Renal pelvis (tissue), 4 donors: Measurements from ENCODE around the gene ST7. TPM values are rescaled to one million over a fixed set of nuclear protein-coding genes. Genes with fewer than 3 reads are reported as not detected.
A peak's percentile ranks its signal among the peaks of the same experiment; 100 is the strongest.

ENCODE experiments used
- DNase-seq: peaks from one replicate; pipeline ENCODE4 v3.0.0-alpha.2; 2013
- polyA plus RNA-seq, 3 donors: library from polyadenylated mRNA; unstranded; fragments of 120-200 nt; gene quantifications; one replicate each; pipeline ENCODE4 v1.2.1, GENCODE V29; 2013; ENCODE audit not compliant: insufficient read length in 3 of 3

The ST7 gene
- polyA plus RNA-seq, 3 donors, result 26.3 to 29.9 (median 29.3) TPM

DNA sequence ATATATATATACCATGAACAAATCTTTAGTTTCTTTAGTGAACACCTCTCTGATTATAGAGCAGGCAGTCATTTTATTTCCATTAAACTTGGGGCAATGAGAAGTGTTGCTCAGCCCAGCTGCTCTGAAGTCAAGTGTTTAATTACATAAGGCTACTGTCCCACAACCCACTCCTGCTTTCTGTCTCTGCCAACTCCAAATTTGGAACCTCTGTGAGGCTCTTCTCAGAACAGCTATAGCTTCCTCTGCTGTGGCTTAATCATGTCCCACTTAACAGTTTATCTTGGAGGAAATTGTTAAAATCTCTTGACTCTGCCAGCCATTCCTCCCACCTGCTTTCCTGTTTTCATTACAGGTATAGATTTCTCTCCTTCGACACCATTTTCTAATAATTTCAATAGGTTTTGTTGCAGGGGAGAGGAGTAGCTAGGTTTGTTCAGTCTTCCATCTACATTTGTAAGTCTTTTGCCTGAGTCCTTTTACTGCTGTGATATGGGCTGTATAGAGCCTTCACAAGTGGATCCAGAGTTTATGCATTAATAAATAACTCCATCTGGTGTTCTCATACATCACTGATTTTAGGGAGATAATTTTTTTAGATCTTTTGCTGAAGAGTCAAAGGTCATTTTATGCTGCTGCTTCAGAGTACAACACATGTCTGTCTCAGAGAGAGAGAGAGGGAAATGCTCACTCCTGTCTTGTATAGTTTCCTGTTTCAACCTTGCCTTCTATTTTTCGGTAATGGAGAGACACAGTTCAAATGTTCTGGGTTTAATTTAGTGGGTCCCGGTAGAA lies 199.1 kb downstream of the ST7 start:
- no peak for DNase-seq

DNA sequence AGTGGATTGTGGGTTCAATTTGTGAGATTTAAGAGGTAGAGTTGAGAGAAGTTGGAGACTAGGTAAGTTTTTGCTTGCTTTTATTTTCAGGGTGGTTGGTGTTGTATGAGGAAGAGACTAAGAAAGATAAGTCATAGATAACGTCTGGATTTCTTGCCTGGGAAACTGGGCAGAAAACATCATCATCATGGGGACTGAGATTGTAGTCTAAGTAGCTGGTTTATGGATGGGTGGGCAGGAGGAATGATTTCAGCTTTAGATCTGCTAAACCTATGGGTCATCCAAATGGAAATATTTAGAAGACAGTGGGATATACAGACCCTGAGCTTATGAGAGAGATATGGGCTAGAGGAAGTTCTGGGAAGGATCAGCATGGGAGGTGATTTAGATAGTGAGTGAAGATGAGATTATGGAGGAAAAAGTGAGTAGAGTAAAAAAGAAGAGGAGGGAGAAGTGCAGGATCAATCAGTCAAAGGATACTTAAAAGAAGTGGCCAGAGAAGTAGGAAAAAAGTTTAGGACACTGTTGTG lies 199.8 kb downstream of the ST7 start:
- no peak for DNase-seq

DNA sequence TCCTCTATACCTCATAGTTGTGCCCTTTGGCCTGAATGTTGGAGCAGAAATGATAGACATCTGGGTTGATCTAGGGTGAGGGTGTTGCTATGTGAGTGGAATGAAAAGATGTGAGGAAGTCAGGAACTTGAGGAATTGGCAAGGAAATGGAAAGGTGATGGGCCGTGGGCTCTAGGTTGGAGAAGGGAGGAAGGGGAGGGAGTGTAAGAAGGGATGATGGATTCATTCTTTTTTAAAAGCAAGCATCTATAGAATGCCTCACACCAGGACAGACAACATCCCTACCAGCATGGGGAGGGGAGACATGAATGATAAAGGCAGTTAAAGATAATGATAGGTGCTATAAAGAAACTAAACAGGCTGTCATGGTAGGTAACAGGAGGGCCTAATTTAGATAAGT lies 201.4 kb downstream of the ST7 start:
- DNase-seq, result no peak

DNA sequence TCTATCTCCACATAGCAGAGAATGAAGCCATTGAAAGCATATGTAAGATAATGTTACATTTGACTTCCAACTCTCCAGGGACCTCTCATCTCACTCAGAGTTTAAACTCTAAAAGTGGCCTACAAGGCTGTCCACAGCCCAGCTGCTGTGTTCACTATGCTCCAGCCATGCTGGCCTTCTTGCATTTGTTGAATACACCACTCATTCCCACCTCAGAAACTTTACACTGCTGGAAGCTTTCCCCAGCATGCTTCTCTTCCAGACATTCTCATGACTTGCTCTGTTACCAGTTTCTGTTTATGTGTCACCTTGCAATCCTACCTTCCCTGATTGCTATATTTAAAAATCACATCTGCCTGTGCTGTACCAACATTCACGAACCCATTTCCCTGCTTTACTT lies 202.4 kb downstream of the ST7 start:
- DNase-seq, result no peak

DNA sequence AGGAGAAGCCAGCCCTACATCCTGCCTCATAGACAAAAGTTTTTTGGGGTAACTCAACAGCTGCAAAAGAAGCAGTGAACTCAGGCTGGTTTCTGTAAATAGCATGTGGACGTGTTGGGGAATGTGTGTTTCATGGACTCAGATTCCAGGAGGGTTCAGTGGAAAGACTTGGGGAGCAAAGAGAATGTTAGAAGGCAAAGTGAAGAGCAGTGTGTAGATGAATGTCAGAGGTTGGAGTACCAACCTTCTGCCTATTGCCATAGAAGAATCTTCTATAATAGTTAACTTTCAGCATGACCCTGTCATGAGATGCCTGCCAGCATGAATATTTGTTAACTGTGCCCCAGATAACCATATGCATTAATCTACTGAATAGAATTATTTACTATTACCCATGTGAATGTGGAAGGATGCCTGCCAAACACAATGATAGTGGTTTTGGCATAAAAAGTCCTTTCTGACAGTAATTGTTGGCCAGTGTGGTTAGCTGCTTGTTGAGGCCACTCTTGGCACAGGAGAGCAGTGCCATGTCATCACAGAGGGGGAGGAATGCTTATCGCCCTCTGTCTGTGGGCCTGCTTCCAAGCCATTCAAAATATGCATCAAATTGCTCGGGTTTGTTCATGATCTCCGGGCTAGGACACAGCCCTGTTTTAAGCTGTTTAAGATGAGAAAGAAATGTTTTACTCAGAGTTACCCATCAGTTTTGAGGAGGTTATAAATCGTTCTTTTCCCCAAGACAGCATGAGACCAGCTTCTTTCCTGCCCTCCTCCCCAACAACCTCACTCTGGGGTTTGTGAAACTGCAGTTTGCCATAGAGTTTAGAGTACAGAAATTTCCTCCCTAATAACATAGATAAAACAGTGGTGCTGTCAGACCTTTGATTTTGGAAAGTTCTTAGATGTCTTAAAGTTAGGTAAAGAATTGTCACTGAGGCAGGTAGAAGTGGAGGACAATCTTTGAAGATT lies 204.2 kb downstream of the ST7 start:
- DNase-seq, result no peak

DNA sequence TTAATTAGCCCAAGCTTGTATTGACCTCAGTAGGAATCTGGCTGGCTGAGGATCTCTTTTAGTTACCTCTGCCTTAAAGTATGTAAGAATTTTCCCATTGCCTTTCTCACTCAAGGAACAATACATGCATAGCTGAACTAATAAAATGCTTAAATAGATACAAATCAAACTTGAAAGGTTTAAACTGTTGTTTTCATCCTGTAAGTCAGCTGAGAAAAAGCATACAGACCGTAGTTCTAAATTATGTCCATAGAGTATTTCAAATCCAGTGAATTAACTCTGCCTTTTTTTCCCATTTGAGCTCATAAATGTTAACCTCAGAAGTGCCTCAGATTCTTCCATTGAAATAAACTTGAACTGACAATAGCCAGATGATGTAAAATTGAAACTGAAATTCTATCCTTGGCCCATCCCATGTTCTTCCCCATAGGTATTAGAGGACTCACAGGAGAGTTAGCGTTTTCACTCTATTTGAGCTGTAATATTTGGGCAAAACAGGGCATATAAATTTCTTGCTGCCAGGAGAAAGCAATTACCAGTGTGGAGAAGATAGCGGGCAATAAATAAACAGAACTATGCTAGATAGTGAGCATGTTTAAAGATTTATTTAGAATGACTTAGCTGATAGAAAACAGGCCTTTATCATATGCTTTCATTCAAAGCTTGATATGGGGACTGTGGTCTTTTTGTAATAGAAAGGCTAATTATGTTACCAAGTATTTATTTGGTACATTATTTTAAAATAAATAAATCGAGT lies 205.8 kb downstream of the ST7 start:
- DNase-seq, result no peak

DNA sequence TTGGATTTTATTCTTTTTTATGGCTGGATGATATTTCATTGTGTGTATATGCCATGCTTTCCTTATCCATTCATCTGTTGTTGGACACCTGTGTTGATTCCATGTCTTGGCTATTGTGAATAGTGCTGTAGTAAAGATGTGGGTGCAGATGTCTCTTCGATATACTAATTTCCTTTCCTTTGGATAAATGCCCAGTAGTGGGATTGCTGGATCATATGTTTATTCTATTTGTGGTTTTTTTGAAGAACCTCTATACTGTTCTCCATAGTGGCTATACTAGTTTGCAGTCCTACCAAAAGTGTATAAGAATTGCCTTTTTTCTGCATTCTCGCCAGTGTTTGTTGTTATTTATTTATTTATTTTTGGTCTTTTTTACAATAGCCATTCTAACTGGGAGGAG lies 209.8 kb downstream of the ST7 start:
- DNase-seq, result no peak

DNA sequence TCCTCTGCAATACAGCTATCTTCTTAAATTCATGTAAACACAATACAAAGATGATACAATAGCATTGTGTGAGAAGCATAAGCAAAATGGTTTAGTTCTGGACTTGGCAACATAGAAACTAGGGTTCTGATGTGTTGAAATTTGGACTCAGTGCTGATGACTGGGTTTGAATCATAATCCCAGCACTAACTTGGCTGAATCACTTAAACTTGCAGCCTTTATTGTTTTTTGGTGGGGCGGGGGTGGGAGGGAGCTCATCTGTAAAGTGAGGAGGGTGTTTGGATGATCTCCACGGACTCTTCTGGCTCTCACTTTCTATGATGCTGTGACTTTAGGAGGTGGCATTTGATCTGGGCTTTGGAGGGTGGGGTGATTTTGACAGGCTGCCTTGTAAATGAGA lies 211.3 kb downstream of the ST7 start:
- no peak for DNase-seq

DNA sequence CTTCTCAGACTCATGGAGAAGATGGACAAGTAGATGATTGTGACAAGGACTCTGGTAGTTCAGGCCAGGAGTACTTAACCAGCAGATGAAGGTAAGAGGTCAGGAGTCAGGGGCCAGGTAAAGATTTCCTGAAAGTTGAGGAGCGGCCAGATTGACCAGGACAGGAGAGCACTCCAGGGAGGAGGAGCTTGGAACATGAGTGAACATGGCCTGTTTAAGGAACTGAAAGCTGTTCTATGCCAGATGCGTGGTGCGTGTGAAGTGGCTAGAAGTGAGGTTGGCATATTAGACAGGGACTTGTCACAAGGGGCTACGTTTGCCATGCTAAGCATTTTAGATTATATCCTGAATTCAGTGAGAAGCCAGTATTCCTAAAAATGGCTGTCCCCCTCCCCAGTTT lies 212.4 kb downstream of the ST7 start:
- DNase-seq, result no peak

DNA sequence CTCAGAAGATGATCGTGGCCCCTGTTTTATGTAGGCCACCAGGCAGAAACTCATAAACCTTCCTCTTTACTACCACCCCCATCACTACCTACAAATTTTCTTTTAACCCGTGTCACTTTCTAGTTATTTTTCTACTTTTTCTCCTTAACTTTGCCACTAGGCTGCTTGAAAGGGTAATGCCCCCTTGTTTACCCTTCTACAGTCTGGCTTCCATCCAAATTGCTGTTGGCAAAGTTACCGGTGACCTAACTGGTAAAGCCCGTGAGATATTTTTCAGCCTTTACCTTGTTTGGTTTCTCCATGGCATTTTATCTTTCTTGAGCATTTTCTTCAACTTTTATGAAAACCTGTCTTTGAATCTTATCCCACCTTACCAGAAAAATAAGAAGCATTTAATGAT lies 216.6 kb downstream of the ST7 start:
- peak; percentile 22 for DNase-seq

DNA sequence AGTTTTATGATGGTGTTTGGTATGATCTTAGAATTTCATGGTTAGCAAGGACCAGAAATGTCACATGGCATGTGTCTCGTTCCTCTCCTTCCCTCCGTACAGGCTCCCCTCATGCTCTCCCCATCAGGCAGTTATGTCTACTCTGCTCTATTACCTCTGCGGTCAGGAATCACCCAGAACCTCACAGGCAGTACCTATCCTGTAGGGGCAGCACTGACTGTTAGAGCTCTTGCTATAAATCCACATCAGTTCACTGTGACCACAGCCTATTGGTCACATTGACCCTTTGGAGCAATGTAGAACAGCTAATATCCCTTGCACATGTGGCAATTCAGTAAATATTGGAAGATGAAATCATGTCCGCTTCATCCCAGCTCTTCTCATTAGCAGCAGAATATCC lies 217.8 kb downstream of the ST7 start:
- DNase-seq, result no peak

DNA sequence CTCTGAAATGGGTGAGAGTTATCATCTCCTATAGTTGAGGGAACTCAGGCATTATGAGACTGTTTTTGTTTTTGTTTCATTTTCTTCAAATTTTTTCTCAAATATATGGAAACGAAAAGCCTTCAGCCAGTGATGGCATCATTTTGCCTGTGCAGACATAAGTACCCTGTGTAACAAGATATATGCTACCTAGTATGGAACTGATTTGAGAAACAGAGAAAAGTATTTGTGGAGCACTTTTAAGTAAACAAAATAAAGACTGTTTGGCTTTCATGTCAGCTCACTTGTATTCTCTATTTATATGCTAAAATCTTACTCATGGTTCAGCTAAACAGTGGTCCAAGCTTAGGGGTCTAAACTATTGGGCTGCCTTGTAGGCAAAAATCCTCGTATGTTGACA lies 219.0 kb downstream of the ST7 start:
- no peak for DNase-seq

DNA sequence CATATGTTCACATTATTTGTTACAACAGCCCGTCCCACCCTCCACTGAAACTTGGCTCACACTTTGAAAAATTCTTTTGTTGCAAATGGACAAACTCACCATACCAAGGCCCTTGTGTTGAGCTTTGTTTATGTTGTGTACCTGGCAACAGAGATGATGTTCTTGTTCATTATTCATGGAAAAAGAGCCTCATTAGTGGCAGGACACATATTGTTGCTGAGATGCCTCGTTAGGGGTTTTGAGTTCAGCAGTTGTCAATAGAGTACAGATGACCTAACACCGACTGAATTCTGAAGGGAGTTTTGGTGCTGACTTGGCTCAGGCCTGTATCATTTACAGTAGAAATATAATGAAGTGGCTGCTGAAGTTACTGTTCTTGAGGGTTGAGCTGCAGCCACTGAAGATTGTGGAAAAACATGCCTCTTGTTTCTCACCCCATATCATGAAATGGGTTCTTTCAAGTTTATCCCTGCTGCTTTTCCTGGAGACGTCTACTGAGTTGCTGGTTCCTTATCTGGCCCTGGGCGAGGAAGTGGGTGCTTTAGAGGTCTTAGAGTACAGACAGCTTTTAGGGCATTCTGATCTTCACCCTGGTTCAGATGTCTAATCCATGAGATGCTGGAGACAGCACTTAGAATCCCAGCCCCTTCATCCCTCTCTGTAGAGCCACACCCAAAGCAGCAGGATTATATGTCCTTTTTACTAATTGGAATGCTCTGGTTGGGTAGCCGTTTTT lies 219.9 kb downstream of the ST7 start:
- no peak for DNase-seq

DNA sequence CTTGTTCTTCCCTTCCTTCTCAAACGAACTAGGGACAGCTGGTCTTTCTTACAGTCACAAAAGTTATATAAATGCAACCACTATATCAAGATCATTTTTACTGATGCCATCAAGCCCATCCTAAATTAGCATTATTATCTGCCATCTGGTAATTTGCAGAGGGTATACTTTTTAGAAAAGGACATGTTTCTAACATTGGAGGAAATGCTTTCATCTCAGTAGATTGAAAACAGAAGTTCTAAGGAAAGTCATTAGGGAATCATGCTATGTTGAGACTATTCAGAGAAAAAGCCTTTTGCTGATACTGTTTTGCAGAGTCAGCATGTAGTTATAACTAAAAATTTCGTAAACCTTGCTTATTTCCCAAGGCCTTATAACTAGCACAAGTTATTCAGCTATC lies 222.9 kb downstream of the ST7 start:
- no peak for DNase-seq

DNA sequence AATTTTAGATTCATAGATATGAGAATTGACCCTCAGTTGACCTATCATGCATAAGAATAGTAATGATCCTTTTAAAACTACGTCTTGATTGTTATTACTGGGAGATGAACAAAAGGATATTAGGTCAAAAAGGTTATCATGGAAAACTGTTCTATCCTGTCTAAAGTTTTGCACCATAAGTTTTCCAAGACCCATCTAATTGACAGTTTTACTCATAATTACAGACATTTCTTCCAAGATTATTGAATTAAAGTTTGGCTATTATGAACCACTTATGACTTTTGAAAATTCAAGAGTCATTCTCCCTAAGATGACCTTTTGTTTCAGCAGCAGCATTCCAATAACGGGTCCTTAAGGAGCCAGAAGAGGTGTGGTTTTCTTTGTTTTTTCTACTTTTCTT lies 225.3 kb downstream of the ST7 start:
- DNase-seq, result no peak

DNA sequence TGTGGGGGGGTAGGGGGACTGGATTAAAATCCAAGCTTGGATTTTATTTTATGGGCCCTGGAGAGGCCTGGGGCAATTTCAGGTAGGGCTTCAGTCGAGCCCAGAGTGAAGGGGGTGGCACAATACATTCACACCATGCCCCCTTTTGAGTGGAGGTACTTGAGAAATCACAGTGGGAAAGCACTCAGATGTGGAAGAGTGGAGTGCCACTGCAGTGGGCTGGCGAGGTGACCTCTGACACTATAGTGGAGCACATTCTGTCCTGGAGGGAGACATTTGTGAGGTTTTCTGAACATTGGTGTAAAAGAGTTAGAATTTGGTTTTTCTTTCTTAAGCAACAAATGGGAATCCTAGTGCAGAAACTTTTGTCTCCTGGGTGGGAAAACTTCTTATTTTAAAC lies 226.4 kb downstream of the ST7 start:
- DNase-seq, result no peak

DNA sequence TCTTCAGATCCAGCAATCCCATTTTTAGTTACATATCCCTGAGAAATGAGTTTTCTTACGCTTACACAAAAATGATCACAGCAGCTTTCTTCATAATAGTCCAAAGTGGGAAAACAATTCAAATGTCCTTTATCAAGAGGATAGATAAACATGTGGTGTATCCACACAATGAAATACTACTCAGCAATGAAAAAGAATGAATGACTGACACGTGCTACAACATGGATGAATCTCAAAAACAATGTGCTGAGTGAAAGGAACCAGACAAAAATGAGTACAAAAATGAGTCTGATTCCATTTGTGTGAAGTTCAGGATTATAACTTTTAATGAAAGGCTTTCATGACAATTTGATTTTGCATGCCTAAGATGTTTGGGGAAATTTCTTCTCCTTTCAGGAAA lies 230.4 kb downstream of the ST7 start:
- DNase-seq, result no peak

DNA sequence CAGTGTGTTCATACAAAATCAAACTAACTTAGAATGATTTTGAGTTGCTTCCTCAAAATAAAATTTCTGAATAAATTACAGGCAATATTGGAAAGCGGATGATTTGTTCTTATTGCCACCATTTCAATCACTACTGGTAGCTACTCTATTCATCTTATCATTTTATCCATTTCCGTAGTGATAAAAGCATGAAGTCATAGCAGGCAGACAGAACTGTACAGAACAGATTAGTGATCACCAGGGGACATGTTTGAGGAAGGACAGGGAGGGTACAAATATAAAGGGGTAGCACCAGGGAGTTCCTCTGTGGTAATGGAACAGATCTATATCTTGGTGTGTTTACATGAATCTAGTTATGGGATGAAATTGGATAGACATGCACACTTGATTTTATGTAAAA lies 231.1 kb downstream of the ST7 start:
- no peak for DNase-seq

DNA sequence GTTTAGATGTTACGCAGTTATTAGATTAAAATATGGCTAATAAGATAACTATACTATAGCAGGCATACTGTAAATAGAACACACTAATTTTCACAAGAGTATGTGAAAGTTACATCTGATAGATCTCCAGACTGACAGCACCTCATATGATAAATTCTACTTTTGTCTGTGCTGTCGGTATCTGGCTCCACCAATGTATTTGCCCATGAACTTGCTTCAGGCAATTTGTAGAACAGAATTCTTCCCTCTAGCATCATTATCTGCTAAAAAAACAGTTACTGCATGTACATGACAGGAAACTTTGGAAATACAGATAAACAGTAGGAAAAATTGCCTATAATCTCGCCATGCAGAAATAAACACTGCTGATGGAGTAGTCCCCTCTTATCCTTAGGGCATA lies 231.8 kb downstream of the ST7 start:
- no peak for DNase-seq

DNA sequence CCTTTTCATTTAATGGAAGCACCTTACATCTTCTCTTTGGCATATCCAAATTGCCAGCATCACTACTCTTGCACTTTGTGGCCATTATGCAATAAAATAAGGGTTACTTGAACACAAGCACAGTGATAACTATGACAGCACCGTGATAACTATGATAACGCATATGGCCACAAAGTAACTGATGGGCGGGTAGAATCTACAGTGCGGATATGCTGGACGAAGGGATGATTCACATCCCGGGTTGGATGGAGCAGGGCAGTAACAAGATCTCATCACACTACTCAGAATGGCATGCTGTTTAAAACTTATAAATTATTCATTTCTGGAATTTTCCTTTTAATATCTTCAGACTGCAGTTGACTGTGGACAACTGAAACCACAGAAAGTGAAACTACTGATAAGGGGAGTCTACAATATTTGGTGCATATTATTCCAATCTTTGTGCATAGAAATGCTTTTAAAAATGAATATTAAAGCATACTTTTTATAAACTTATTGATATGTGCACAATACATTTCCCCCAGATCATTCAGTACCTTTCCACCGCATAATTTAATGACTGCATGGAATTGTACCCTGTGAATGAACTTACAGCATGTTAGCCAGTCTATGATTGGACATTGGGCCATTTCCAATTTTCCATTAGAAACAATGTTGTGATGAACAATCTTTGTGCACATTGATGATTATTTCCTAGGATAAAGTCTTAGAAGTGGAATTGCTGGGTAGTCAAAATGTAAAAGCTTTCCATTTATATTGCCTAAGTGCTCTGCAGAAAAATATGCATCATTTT lies 233.1 kb downstream of the ST7 start:
- no peak for DNase-seq

DNA sequence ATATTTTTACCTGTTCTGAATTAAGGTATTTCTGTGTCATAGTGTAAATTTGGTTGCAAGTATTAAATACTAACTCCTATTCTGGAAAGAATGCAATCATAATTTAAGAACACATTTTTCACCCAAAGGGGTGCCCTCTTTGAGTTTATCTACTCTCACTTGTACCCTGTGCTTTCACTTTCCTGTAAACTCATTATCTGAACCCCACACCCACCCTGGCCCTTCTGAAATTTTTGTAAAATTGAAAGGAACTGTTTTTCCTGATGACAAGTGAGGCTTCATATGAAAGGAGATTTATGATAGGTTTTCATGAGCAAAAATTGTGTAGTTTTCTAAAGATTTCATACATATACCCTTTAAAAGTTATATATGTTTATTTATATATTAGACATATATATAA lies 235.1 kb downstream of the ST7 start:
- no peak for DNase-seq
